ENCODE results near the gene FRMPD2.

The FRMPD2 gene

DNA sequence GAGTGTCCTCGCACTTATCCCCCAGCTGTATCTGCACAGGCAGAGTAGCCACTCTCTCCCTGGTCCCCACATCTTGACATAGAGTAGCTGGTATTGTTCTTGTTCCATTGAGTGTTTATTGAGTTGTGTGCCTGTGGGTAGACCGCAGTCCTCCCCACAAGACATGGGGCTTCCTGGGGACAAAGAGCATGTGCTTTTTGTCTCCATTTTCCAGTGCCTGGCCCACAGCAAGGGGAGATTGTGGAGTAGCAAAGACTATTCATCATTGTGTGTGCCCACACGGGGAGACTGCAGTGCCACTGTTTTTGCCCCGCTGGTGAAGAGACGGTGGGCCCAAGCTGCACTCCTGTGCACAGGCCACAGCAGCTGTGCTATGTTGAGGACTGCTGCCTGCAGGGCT, 63.5 kb downstream of the FRMPD2 start:
- DNase-seq (ENCODE audit: low read depth), result no peak
- H3K4me3 ChIP-seq (ENCODE audit: low read depth, low read length), result no peak overlapping the region
- TF ChIP-seq, protein P1, sequence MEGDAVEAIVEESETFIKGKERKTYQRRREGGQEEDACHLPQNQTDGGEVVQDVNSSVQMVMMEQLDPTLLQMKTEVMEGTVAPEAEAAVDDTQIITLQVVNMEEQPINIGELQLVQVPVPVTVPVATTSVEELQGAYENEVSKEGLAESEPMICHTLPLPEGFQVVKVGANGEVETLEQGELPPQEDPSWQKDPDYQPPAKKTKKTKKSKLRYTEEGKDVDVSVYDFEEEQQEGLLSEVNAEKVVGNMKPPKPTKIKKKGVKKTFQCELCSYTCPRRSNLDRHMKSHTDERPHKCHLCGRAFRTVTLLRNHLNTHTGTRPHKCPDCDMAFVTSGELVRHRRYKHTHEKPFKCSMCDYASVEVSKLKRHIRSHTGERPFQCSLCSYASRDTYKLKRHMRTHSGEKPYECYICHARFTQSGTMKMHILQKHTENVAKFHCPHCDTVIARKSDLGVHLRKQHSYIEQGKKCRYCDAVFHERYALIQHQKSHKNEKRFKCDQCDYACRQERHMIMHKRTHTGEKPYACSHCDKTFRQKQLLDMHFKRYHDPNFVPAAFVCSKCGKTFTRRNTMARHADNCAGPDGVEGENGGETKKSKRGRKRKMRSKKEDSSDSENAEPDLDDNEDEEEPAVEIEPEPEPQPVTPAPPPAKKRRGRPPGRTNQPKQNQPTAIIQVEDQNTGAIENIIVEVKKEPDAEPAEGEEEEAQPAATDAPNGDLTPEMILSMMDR (IDR thresholded peaks at IDR 0.05; ENCODE audit: low read depth, low read length, missing control alignments), result no peak

DNA sequence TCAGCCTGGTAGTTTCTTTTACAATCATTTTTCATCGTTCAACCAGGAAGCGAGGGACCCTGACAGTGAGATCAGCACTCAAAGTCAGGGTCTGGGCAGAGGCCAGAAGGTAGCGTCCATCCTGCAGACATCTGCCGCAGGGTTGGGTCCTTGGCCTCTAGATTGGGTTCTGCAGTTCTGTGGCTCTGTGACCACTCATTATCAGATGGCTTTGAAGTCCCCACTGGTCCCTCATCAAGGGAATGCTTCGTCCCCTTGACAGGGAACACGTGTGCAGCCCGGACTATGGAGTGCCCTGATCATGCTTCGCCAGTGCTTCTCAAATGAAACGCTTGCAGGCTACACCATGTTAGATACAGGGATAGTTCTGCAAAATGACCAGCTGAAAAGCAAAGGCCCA, 64.1 kb downstream of the FRMPD2 start:
- no peak for DNase-seq (ENCODE audit: low read depth)
- H3K4me3 ChIP-seq (ENCODE audit: low read depth, low read length), result no peak overlapping the region
- TF ChIP-seq, protein P1 (IDR thresholded peaks at IDR 0.05; ENCODE audit: low read depth, low read length, missing control alignments), result no peak

DNA sequence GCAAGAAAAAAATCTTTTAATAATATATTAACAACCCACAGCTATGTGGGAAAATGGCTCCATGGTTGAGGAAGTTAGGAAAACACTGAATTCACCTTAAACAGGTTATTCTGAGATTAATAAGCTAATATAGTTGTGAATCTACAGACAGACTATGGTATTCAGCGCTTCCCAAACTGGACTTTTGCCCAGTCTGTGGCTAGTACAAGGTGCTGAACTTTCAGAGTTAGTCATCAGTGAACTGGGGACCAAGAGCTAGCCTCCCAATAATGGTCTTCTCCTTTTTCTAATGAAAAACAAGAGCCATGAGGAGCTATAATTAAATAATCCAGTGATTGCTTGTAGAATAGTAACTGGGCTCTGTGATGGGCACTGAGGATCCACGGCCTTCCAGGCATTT, 65.3 kb downstream of the FRMPD2 start:
- DNase-seq (ENCODE audit: low read depth), result no peak
- H3K4me3 ChIP-seq (ENCODE audit: low read depth, low read length), result no peak overlapping the region
- TF ChIP-seq, protein P1 (IDR thresholded peaks at IDR 0.05; ENCODE audit: low read depth, low read length, missing control alignments), result no peak

DNA sequence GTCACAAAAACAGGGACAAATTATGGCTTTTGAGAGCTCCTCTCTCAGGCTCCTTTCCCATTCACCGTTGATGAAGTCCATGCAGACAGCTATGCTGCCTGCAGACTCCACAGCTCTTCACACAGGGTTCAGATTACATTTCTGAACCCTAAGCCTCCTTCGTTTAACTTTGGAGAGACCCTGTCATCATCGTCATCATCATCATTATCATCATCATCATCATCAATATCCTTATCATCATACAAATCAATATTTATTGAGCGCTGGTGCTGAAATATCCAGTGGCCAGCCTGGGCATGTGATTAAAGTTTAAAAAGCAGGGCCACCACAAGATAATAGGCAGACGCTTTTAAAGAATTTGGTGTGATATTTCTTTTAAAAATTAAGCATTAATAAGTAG, 66.6 kb downstream of the FRMPD2 start:
- no peak overlapping the region for H3K4me3 ChIP-seq (ENCODE audit: low read depth, low read length)
- TF ChIP-seq, protein P1 (IDR thresholded peaks at IDR 0.05; ENCODE audit: low read depth, low read length, missing control alignments), result no peak
- DNase-seq (ENCODE audit: low read depth), result no peak

DNA sequence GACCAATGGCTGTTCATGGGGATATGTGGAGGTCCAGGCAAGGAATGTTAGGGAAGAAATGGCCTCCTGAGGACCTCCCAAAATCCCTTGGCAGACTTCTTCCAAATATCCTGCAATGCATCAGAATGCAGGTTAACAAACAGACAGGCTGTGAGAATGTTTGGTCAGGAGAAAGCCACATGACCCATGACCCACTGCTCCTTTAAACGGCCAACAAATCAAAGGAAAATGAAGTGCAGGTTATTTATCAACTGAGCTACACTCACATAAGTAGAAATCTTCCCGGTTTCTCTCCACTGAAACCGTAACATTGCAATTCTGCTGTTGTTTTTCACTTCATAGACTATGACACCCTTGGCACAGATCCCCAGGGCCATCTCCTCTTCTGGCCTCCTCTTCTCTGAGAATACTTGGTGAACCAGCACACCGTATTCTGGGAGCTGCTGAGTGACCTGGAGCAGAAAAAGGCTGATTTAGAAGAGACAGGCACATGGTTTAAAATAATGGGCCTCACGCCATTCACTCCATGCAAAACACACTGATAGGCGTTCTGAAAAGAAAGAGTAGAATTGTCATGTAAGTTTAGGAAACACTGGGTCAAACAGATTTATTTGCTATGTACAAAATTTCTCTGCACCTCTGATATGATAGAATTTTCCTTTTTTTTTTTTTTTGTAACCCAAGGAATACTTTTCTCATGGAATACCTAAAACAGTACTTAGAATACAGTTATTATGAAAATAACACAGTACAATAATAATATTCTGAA, 67.8 kb downstream of the FRMPD2 start:
- H3K4me3 ChIP-seq (ENCODE audit: low read depth, low read length), result no peak overlapping the region
- no peak for DNase-seq (ENCODE audit: low read depth)
- TF ChIP-seq, protein P1 (IDR thresholded peaks at IDR 0.05; ENCODE audit: low read depth, low read length, missing control alignments), result no peak

DNA sequence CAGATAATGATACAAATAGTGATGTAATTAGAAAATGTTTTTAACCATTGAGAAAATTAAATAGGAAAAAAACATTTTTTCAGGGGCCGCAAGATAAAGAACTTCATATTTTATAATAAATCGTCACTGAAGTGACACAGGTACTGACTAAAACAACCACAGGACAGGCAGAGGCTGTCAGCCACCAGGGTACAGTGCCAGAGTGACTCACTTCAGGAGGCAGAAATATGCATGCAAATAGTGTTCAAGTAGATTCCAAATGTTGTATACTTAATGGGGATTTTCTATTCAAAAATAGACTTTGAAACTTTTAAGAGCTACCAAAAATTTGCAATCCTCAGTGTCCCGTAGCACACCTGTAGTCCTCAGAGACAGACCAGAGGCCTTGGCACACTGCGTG, 68.6 kb downstream of the FRMPD2 start:
- H3K4me3 ChIP-seq (ENCODE audit: low read depth, low read length), result no peak overlapping the region
- TF ChIP-seq, protein P1 (IDR thresholded peaks at IDR 0.05; ENCODE audit: low read depth, low read length, missing control alignments), result no peak
- no peak for DNase-seq (ENCODE audit: low read depth)
